Heart left ventricle (tissue), 13 donors: ENCODE results near the gene PDZD8.

Experiments
- CTCF ChIP-seq, 12 donors: fragments of 200-600 bp; sonication (generic) in 4 of 12; IDR thresholded peaks; one replicate each; pipeline versions ENCODE4 v1.5.0 to v1.8.0; 2018 to 2022; ENCODE audit warnings: antibody characterized with exemption in 12 of 12, mild to moderate bottlenecking in 5 of 12
- POLR2A ChIP-seq, 2 donors: fragments of 450-650 bp; IDR thresholded peaks; one replicate each; pipeline ENCODE4 v1.6.1; 2017; ENCODE audit warnings: antibody characterized with exemption in 2 of 2, mild to moderate bottlenecking in 2 of 2, moderate library complexity in 2 of 2
- donor health status: ischemic (EF 13 %, LVEDD 7.1; RV severe dilation, severe dysfunction).
- donor health status: DM: no; HTN: yes; CAD: no.
- donor health status: DM: no; HTN: no; CAD: no.
- donor health status: ischemic (EF 25% LVEDD 6.9; RV normal size, moderate dysfunction).
- donor health status: ischemic (EF 25% LVEDD 5.7; RV mildly dilated, moderate dysfunction).
- donor health status: ischemic (EF 35%, LVEDD 5.7; RV mildly dilated, moderate dysfunction).
- donor health status: nonischemic (EF 11% LVEDD 7.7; RV severe dilation, severe dysfunction).
- donor health status: DM: yes; HTN: yes; CAD: no.
- donor health status: PGD.
- donor health status: ischemic (EF 29% LVEDD 5.4; RV normal size, mild dysfunction).
- donor health status: nonischemic (EF 23%, LVEDD 6.1; RV moderate dilation, normal function).

GRCh38 chr10:117360994-117361667, 14.1 kb downstream of the PDZD8 start:
- TF ChIP-seq POLR2A (IDR thresholded peaks at IDR 0.05) (no peak), CTCF (IDR thresholded peaks at IDR 0.05) (no peak)
